Liver (tissue), 9 donors: ENCODE measurements around the gene CCN5. TPM values are rescaled to one million over a fixed set of nuclear protein-coding genes. Genes with fewer than 3 reads are reported as not detected.
A peak's percentile ranks its signal among the peaks of the same experiment; 100 is the strongest.

ENCODE experiments used
- DNase-seq: peaks from one replicate; pipeline ENCODE4 v3.0.0-alpha.2; 2017; ENCODE audit warnings: low spot score
- H3K27ac ChIP-seq, 2 donors: one replicate each; pipeline ENCODE4 v1.7.0; 2013; ENCODE audit warnings: inconsistent platforms in 2 of 2, low read length in 2 of 2, control low read depth in 1 of 2, low read depth in 1 of 2, mild to moderate bottlenecking in 1 of 2
- H3K27me3 ChIP-seq, 4 donors: one replicate each; pipeline versions ENCODE4 v1.6.1 to v1.7.0; 2013; ENCODE audit warnings: low read length in 3 of 4, inconsistent platforms in 1 of 4, mild to moderate bottlenecking in 1 of 4, moderate library complexity in 1 of 4; ENCODE audit not compliant: control insufficient read depth in 4 of 4, insufficient read depth in 4 of 4
- H3K36me3 ChIP-seq, 4 donors: one replicate each; pipeline versions ENCODE4 v1.6.1 to v1.7.0; 2013; ENCODE audit warnings: low read length in 3 of 4, mild to moderate bottlenecking in 3 of 4, low read depth in 1 of 4, moderate library complexity in 1 of 4; ENCODE audit not compliant: control insufficient read depth in 4 of 4, insufficient read depth in 3 of 4
- H3K4me1 ChIP-seq, 4 donors: one replicate each; pipeline versions ENCODE4 v1.6.1 to v1.7.0; 2013; ENCODE audit warnings: low read length in 3 of 4, mild to moderate bottlenecking in 3 of 4, moderate library complexity in 1 of 4; ENCODE audit not compliant: control insufficient read depth in 4 of 4, insufficient read depth in 4 of 4
- H3K4me3 ChIP-seq, 3 donors: one replicate each; pipeline versions ENCODE4 v1.6.1 to v1.7.0; 2013; ENCODE audit warnings: low read length in 3 of 3, control low read depth in 1 of 3, low read depth in 1 of 3, mild to moderate bottlenecking in 1 of 3
- H3K9ac ChIP-seq, 2 donors: one replicate each; pipeline ENCODE4 v1.7.0; 2013; ENCODE audit warnings: low read length in 2 of 2, mild to moderate bottlenecking in 2 of 2, moderate library complexity in 2 of 2, control low read depth in 1 of 2, low read depth in 1 of 2
- H3K9me3 ChIP-seq, 4 donors: one replicate each; pipeline versions ENCODE4 v1.6.1 to v1.7.0; 2013; ENCODE audit warnings: low read length in 3 of 4; ENCODE audit not compliant: control insufficient read depth in 4 of 4
- ATF3 ChIP-seq: IDR thresholded peaks from 2 replicates; pipeline ENCODE4 v1.6.1; 2016; ENCODE audit warnings: antibody characterized with exemption
- CTCF ChIP-seq: fragments of 150-350 bp; IDR thresholded peaks from 2 replicates; pipeline ENCODE4 v1.5.1; 2017; ENCODE audit warnings: improper control_type of control experiment, low read depth, low read length; ENCODE audit not compliant: missing input control
- EGR1 ChIP-seq, 2 donors: IDR thresholded peaks; 2 replicates each; pipeline ENCODE4 v1.6.1; 2016 to 2018; ENCODE audit warnings: antibody characterized with exemption in 2 of 2, low read depth in 2 of 2
- FOXA1 ChIP-seq: IDR thresholded peaks from 2 replicates; pipeline ENCODE4 v1.6.1; 2016; ENCODE audit warnings: antibody characterized with exemption
- GABPA ChIP-seq, 2 donors: IDR thresholded peaks in 1 of 2; conservative IDR thresholded peaks in 1 of 2; 2 replicates each; pipeline ENCODE4 v1.6.1; 2016; ENCODE audit warnings: antibody characterized with exemption in 2 of 2, mild to moderate bottlenecking in 1 of 2, moderate library complexity in 1 of 2
- JUND ChIP-seq, 2 donors: IDR thresholded peaks; 2 replicates each; pipeline ENCODE4 v1.6.1; 2016; ENCODE audit warnings: antibody characterized with exemption in 2 of 2
- NR2F2 ChIP-seq: IDR thresholded peaks from 2 replicates; pipeline ENCODE4 v1.6.1; 2016; ENCODE audit warnings: antibody characterized with exemption
- RAD21 ChIP-seq, 2 donors: IDR thresholded peaks; 2 replicates each; pipeline ENCODE4 v1.6.1; 2016; ENCODE audit warnings: antibody characterized with exemption in 2 of 2, mild to moderate bottlenecking in 2 of 2
- SP1 ChIP-seq: IDR thresholded peaks from 2 replicates; pipeline ENCODE4 v1.6.1; 2018; ENCODE audit warnings: antibody characterized with exemption, mild to moderate bottlenecking
- ZBTB33 ChIP-seq: IDR thresholded peaks from 2 replicates; pipeline ENCODE4 v1.6.1; 2016; ENCODE audit warnings: antibody characterized with exemption
- WGBS: extraction: QIAGEN DNeasy Blood & Tissue Kit; methylation state at CpG from one replicate; pipeline ENCODE4 v1.1.7; 2013; 5-methylcytosine and 5-hydroxymethylcytosine counted together
- polyA plus RNA-seq, 2 donors: library from polyadenylated mRNA; stranded (reverse) in 1 of 2; unstranded in 1 of 2; fragments of 200-250 nt in 1 of 2; fragments of >200 nt in 1 of 2; fragmentation: Nextera tagmentation in 1 of 2; extraction: Ambion mirVana in 1 of 2; gene quantifications; one replicate each; pipeline versions ENCODE4 v1.2.1 to v1.2.3, GENCODE V29; 2013 to 2015
- total RNA-seq, 2 donors: library from RNA; depleted of rRNA; stranded (reverse); fragments of >200 nt; gene quantifications; one replicate each; pipeline ENCODE4 v1.2.3, GENCODE V29; 2014
- donor health status: healthy.
- donor health status: healthy.
- donor health status: healthy.
- donor health status: healthy.
- donor health status: healthy.

CCN5 gene
- total and polyA plus RNA-seq, 4 donors = 1.2 to 3.6 (median 1.9) TPM; not detected in 1

DNA sequence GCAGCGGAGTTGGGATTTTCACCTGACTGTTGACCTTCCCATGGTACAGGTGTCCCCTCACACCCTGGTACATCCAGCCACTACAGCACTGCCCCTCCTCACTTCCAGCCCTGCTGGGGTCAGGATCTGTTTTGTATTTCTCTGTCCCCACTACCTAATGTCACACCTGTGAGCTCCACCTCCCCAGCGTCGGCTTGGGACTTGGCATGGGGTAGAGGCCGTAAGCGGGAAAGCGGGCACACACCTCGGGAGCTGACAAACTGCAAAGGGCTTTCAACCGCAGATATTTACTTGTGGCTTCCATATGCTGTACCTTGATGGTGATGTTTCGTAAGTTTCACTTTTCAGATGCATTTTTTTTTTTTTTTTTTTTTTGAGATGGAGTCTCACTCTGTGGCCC, 5.4 kb upstream of the CCN5 start:
- no peak for DNase-seq
- Histone ChIP-seq H3K27me3 (no peaks in the 10 kb centered on the region), H3K4me3 (no peak overlapping the region), H3K9me3 (no peaks in the 10 kb centered on the region), H3K27ac (no peak overlapping the region), H3K9ac (no peak overlapping the region), H3K4me1 (peaks cover 0 to 5% (median 0%) of the 10 kb centered on the region in 4 donors), H3K36me3 (no peaks in the 10 kb centered on the region)
- WGBS = 94% methylated on average over 9 of the region's 9 CpGs
- TF ChIP-seq JUND (IDR thresholded peaks at IDR 0.05) = no peak
- TF ChIP-seq ZBTB33 = no peak
- TF ChIP-seq SP1 = no peak

DNA sequence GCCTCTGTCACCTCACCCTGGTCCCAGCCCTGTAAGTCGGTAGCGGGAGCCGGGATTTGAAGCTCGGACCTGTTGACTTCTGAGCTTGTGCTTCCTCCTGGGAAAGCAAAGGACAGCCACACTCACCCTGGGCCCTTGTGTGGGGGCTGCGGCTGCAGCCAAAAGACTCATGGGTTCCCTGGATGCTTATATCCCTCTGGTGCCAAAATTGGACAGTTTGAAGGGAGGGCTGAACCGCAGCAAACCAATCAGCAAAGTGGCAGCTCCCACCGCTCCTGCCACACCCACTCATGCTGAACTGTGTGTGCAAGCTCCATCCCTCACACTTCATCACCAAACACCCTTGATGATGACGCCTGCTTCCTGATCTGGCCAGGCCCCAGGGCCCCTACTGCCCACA, 3.9 kb upstream of the CCN5 start:
- TF ChIP-seq JUND (IDR thresholded peaks at IDR 0.05) (no peak), CTCF (no peak)
- Histone ChIP-seq H3K27ac (no peak overlapping the region), H3K9me3 (no peaks in the 10 kb centered on the region), H3K27me3 (no peaks in the 10 kb centered on the region), H3K36me3 (no peaks in the 10 kb centered on the region), H3K9ac (no peak overlapping the region), H3K4me1 (peaks cover 0 to 8% (median 0%) of the 10 kb centered on the region in 4 donors), H3K4me3 (no peak overlapping the region)
- DNase-seq = no peak
- WGBS = 90% methylated on average over 8 of the region's 8 CpGs

GRCh38 chr20:44714102-44714700, 968 bp upstream of the CCN5 start:
- no peak for DNase-seq
- Histone ChIP-seq H3K27me3 (no peaks in the 10 kb centered on the region), H3K9ac (no peak overlapping the region), H3K4me1 (peaks cover 0 to 8% (median 0%) of the 10 kb centered on the region in 4 donors), H3K9me3 (no peaks in the 10 kb centered on the region), H3K36me3 (no peaks in the 10 kb centered on the region), H3K27ac (no peak overlapping the region), H3K4me3 (no peak overlapping the region)
- WGBS = 65% methylated on average over 13 of the region's 13 CpGs
- TF ChIP-seq SP1 (peak; percentile 40), ATF3 (no peak), NR2F2 (peak; percentile 37)

GRCh38 chr20:44715499-44716308, 535 bp downstream of the CCN5 start:
- Histone ChIP-seq H3K9ac (no peak overlapping the region), H3K27me3 (no peaks in the 10 kb centered on the region), H3K36me3 (no peaks in the 10 kb centered on the region), H3K4me3 (no peak overlapping the region), H3K9me3 (no peaks in the 10 kb centered on the region), H3K4me1 (peaks cover 0 to 8% (median 0%) of the 10 kb centered on the region in 4 donors), H3K27ac (no peak overlapping the region)
- no peak for DNase-seq
- 87% methylated on average over 5 of the region's 5 CpGs for WGBS
- TF ChIP-seq EGR1 (IDR thresholded peaks at IDR 0.05; ENCODE audit: low read depth in 2 of 2) = no peak
- TF ChIP-seq GABPA (IDR thresholded peaks at IDR 0.05 in 1 of 2, conservative IDR thresholded peaks at IDR 0.05 in 1 of 2) = no peak
- no peak for TF ChIP-seq ZBTB33
- no peak for TF ChIP-seq JUND (IDR thresholded peaks at IDR 0.05)
- no peak for TF ChIP-seq RAD21 (IDR thresholded peaks at IDR 0.05)
- no peak for TF ChIP-seq FOXA1
- no peak for TF ChIP-seq NR2F2
- no peak for TF ChIP-seq ATF3
